GM21381 (cell line): ENCODE data around the gene HMX1.

Experiments
- ATAC-seq: cut with Tn5 transposase; IDR thresholded peaks from one replicate; pipeline ENCODE4 v1.9.1; 2021; ENCODE audit warnings: mild to moderate bottlenecking, moderate library complexity; ENCODE audit not compliant: unreplicated experiment

HMX1 gene

DNA sequence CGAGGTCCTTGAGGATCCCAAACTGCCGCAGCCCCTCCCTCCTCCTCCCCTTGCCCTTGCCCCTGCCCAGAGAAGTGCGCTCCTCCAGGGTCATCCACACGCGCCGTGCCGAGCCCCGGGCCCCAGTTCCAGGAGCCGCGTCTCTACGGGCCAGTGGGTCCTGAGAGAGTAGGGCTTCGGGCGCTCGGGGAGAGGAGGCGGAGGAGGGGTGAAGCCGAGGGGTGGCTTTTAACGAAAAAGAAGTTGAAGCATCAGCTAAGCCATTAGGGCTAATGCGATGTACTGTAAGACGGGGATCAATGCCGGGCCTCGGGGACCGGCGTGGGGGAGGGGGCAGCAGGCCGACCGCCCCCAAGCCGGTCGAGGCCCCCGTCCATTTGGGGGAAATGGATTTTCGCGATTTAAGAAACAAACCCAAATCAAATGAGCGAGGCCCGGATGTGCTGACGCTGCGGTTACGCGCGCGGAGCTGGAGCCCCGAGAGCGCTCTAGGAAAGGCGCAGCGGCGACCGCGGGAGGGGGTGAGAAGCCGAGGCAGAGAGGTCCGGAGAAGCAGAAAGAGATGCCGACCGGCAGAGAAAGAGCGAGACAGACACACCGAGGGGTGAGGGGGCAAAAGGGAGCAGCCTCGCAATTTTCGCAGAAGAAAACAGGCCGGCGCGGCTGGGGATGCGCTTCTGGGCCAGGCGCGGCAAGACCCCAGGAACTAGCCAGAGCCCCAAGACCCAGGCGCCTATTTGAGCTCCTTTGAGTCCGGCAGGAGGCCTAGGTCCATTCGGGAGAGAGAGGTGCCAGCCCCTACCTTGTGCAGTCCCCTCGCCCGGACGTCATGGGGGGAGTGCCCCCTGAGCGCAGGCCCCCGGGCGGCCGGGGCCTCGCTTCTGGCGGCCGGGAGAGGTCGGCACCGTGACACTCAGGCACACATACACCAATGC, 13.6 kb downstream of the HMX1 start:
- no peak for ATAC-seq

- no peak for ATAC-seq
Observed at GRCh38 chr4:8856835-8857621, 14.6 kb downstream of the HMX1 start.

- ATAC-seq, result no peak
Observed at GRCh38 chr4:8855818-8856245, 15.8 kb downstream of the HMX1 start.

DNA sequence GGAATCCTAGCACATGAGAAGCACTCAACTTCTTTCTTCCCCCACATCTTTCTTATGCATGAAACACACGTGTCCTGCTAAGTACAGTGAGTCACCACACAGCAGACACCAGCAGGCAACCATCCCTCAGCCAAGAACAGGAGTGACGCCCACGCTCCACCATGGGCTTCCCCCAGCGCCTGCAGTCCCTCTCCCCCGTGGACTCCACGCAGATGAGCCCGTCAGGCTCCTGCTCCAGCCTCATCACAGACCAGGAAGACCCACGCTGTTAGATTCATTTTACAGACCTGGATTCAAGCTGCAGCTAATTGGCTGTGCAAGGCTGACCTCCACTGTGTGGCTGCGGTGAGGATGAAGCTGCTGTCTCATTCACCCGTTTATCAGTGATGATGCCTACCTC, 16.7 kb downstream of the HMX1 start:
- no peak for ATAC-seq

DNA sequence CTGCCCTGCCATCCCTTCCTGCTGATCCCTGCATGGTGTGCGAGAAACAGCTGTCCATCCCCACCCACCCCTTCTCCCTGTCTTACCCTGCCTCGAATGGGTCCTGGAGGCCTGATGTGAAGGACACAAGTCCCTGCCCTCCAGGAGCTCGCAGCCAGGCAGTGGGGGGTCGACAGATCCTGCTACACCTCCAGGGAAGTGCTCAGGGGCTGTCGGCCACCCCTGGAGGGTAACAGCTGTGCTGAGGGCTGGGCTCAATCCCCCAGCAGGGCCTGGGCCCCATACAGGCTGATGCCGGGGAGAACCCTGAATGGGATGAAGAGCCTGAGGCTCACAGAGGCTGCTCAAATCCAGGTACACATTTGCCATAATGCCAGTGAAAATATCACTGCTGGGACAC, 17.6 kb downstream of the HMX1 start:
- ATAC-seq, result no peak

- no peak for ATAC-seq
Observed at GRCh38 chr4:8853249-8853648, 18.4 kb downstream of the HMX1 start.

DNA sequence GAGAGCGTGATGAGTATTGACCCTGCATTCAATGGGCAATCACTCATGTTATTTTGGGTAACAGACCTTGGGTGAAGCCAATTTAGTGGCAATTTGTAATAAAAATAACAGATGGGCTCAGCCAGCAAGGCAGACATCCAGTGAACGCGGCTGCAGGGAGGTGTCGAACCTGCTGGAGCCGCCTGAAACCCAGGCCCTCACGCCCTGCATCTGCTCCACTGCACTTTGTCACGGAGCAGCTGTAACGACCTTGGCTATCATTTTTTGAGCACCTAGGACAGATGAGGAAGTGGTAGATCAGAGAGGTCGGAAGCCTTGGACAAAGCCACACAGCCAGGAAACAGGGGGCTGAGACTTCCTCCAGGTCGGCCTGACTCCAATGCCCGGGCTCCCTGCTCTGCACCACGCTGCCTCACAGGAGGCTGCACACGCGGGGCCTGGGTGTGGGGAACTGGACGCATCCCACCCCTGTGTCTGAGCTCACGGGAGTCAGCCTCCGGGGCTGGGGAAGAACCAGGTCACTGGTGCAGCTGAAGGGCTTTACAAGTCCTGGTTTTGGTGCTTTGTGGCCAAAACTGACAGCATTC, 19.4 kb downstream of the HMX1 start:
- ATAC-seq, result no peak

GRCh38 chr4:8851321-8852117, 20.1 kb downstream of the HMX1 start:
- ATAC-seq, result no peak

- no peak for ATAC-seq
Observed at GRCh38 chr4:8850830-8851188, 20.8 kb downstream of the HMX1 start.

DNA sequence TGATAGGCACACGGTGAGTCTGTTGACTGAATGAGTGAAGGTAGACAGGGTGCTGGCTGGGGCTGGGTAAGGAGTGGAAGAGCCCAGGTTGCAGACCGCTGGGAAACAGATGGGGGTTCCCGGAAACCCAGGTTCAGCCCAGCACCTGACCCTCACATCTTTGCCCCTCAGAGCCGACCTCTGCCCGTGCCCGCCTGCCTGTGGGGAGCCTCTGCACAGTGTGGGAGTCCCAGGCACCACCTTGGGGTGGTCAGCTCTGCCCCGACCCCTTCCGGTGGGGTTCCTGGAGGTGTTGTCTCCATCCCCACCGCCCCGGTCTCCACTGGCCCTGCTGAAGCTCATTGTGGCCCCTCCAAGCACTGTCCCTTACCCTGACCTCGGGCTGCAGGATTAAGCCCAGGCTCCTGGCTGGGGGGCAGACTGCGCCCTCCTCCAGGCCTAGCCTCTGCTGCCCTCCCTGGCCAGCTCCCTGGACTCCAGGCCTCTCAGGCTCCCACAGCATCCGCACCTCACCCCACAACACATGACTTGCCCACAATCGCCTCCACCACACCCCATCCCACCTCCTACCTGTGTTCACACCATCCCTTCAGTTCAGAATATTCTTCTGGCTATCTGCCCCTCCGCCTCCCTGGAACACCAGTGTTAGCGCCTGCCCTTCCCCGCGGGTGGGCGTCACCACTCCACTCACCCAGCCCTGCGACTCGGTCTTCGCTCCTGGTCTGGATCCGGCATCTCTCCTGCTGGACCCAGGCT, 21.4 kb downstream of the HMX1 start:
- ATAC-seq, result no peak

DNA sequence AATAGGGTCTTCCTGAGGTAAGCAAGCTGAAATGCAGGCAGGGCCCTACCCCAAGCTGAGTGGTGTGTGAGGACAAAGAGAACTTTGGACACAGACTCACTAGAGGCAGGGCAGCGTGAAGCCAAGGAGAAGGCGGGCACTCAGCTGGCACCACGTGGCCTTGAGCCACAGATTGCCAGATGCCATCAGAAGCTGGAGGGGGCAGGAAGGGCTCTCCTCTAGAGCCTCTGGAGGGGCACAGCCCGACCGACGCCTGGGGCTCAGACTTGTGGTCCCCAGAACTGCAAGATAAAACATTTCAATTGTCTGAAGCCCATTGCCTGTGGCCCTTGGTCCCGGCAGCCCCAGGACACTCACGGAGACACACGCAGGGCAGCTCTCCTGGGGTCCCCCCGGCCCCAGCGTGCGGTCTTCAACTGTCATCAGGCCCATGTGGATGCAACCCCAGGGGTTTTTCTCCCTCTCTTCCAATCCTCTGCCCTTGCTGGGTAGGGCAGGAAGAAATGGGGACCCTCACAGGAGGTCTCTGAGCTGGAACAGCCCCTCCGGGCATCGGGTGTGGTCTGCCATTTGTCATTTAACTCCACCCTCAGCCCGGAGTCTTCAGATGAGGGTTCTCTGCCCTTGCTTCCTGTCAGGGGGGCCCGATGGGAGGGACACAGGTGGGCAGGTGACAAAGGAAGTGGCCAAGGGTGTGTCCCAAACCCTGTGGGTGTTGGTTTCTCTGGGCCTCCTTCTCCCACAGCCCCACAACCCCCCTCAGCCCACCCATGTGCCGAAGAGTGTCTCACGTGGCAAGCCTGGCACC, 22.2 kb downstream of the HMX1 start:
- ATAC-seq, result no peak

DNA sequence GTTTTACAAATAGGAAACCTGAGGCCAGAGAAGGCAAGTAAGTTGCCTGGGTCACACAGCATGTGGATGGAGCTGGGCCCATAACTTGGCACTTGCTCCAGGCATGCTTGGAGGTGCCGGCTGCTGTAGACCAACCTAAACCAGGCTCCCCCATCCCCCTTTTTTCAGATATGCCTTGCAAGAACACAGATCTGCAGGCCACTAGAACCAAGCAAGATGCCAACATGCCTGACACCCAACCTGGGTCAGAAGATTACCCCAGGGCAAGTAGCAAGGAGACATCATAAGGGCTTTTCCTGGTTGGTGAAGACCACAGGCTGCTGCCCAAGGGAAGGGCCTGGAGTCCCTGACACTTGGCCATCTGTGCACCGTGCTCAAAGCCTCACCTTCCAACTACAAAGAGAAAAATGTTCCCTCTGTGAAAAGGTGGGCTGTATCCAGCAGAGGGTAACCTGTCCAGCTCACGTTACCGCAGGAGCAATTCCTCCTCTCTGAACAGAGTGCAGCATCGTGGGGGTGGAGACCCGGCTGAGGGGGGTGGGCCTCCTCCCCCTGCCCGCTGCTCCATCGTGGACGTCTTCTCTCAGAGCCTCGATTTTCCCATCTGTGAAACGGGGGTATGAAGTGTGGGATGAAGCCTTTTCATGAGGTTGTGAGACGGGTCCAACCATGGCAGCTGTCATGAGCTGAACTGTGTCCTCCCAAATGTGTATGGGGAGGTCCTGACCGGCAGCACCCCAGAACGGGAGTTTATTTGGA, 23.0 kb downstream of the HMX1 start:
- ATAC-seq, result no peak

- no peak for ATAC-seq
Observed at GRCh38 chr4:8847764-8848163, 23.9 kb downstream of the HMX1 start.

- no peak for ATAC-seq
Observed at GRCh38 chr4:8847331-8847730, 24.3 kb downstream of the HMX1 start.

DNA sequence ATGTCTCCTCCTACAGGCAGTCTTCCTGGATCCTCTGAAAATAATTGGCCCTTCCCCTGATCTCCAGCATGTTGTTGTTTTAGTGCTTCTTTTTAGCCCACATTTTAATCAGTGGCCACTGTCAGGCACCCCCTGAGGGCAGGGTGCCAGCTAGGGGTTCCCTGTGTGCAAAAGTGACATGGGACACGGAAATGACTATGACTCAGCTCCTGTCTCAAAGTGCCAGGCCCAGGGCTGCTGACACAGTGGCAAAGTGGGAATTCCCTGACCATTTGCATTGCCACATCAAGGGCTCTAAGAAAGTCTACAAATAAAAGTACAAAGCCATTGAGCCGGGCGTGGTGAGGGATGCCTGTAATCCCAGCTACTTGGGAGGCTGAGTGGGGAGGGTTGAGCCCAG, 24.8 kb downstream of the HMX1 start:
- ATAC-seq, result no peak

GRCh38 chr4:8846046-8846720, 25.5 kb downstream of the HMX1 start:
- ATAC-seq, result no peak

DNA sequence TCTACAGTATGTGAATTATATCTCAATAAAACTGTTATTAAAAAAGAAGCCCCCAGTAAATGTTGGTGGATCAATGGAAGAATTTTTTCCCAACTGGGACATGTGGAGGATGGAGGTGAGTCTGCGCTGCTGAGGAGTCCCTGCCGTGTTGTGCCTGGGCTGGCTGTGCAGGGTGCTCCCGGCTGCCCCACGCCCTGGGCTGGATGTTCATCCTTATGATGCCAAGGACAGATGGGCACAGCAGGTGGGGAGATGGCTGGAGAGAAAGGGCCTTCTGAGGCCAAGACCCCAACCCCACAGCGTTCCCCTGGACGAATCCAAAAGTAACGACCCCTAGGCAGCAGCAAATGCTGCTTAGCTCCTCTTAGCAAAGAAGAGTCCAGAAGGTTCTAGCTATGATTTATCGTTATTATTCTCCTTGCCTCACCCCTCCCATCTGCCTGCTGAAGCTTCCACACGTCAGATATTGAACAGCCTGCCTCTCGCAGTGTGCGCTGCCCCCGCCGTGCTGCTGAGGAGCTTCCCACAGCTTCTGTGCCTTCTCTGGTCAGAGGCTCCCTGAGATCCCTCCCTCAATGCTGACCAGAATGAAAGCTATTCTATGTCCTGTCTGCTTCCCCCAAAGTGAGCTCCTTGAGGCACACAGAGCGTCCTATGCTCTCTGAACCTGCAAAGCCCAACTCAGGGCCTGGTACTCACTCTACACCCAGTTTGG, 26.5 kb downstream of the HMX1 start:
- no peak for ATAC-seq
